ENCODE data around the gene ZNF385D.

GRCh38 chr3:21643752-21644151 lies 107.3 kb downstream of the ZNF385D start:
- TF ChIP-seq CTCF (IDR thresholded peaks at IDR 0.05 in 4 of 5, conservative IDR thresholded peaks at IDR 0.05 in 1 of 5) (no peak), POLR2A (IDR thresholded peaks at IDR 0.05) (no peak)

Data from gastrocnemius medialis (tissue), 4 donors.